ENCODE data around the gene CD9. TPM values are rescaled to one million over a fixed set of nuclear protein-coding genes. Genes with fewer than 3 reads are reported as not detected.

Gene CD9
- total RNA-seq = 12.8 and 13.8 TPM in 2 replicates
- 14.0 TPM for total RNA-seq (2013)
- polyA plus RNA-seq = 7.2 and 27.8 TPM in 2 replicates
- 9.8 and 23.8 TPM in 2 replicates for polyA minus RNA-seq

- H3K4me3 Mint-ChIP-seq = peak within 1 kb of the TSS; percentile 83
- H3K4me2 ChIP-seq (replicated peaks; ENCODE audit: low read depth, low read length, poor library complexity, severe bottlenecking) = peak within 1 kb of the TSS; percentile 97
- peaks cover 0 to 37% (median 20%) of the 10 kb centered on the region in 4 experiments for H3K27me3 ChIP-seq (replicated peaks in 1 of 4; ENCODE audit: control extremely low read depth in 1 of 4, control insufficient read depth in 3 of 4, insufficient read depth in 4 of 4, low read length in 3 of 4)
- peaks cover 0 to 6% (median 0%) of the 10 kb centered on the region in 3 donors for H3K9me3 ChIP-seq (ENCODE audit: control extremely low read depth in 1 of 3, control insufficient read depth in 2 of 3, insufficient read depth in 1 of 3, low read length in 2 of 3)
- H3K79me2 ChIP-seq (ENCODE audit: control insufficient read depth, insufficient read depth, low read length) = no peaks in the 10 kb centered on the region
- H4K20me1 ChIP-seq (ENCODE audit: control insufficient read depth, insufficient read depth, low read length, poor library complexity, severe bottlenecking) = no peaks in the 10 kb centered on the region
- ATAC-seq (ENCODE audit: low read depth) (peak; percentile 49), DNase-seq (peak; percentile 53)
- H3K9ac ChIP-seq (ENCODE audit: low read length) = peak within 1 kb of the TSS; percentile 66
- peaks cover 43% of the 10 kb centered on the region for H3K27me3 Mint-ChIP-seq
- ChIA-PET POLR2A (interaction anchor here (0.5 kb wide), 1 partner anchor 293 kb away, joined by 3 read pairs; the partner anchor contains the start of gene MRPL51), CTCF (interaction anchor here (1.0 to 9.3 kb wide), 4 partner anchors 8 to 81 kb away, joined by 3 to 127 read pairs (median 3); no protein-coding TSS in a partner anchor)
- TF ChIP-seq EZH2 (IDR thresholded peaks at IDR 0.05; ENCODE audit: borderline replicate concordance, insufficient read depth, low read depth, low read length, poor library complexity, severe bottlenecking) (no peak), CTCF (IDR thresholded peaks at IDR 0.05) (no peak)
- peak within 1 kb of the TSS; percentile 75 for H3K27ac Mint-ChIP-seq
- H3K4me1 ChIP-seq (ENCODE audit: control insufficient read depth in 2 of 2, insufficient read depth in 2 of 2, low read length in 2 of 2) = peaks cover 32 to 36% of the 10 kb centered on the region in 2 donors
- intact Hi-C loops (cut with micrococcal nuclease) = no loop called here
- H3K4me3 ChIP-seq (ENCODE audit: control extremely low read depth in 1 of 5, extremely low read depth in 1 of 5, insufficient read depth in 1 of 5, low read depth in 2 of 5, low read length in 4 of 5) = peak within 1 kb of the TSS; percentile 45 to 68 (median 59)
- no peaks in the 10 kb centered on the region for H3K36me3 ChIP-seq (replicated peaks in 1 of 2; ENCODE audit: control extremely low read depth in 1 of 2, control insufficient read depth in 1 of 2, extremely low read depth in 1 of 2, insufficient read depth in 2 of 2, low read length in 1 of 2)
- peak within 1 kb of the TSS; percentile 79 for H2AFZ ChIP-seq (ENCODE audit: insufficient read depth, low read depth, low read length, poor library complexity, severe bottlenecking)
- peaks cover 32% of the 10 kb centered on the region for H3K4me1 Mint-ChIP-seq
- H3K27ac ChIP-seq (ENCODE audit: low read length in 2 of 2) = peak within 1 kb of the TSS in 1 of 2 donors; percentile 28
- H3K9me3 Mint-ChIP-seq (ENCODE audit: insufficient read depth) = no peaks in the 10 kb centered on the region
- 1% methylated on average over 79 of the region's 81 CpGs for WGBS (ENCODE audit: insufficient coverage)
Observed at GRCh38 chr12:6200256-6201212, at the start of gene CD9. Gene CD9, plus strand, starts transcription at chr12:6200400. Its CDS starts 100 bp downstream, at chr12:6200500.

Data from B cell (primary cell).